Mammary epithelial cell (primary cell): ENCODE data around the gene AFAP1L2.

Experiments
- CTCF ChIP-seq, 2 donors: IDR thresholded peaks in 1 of 2; conservative IDR thresholded peaks in 1 of 2; 2 replicates each; pipeline ENCODE4 v1.5.1; 2011 to 2012; ENCODE audit warnings: inconsistent platforms in 2 of 2, low read length in 2 of 2, mild to moderate bottlenecking in 2 of 2, control low read depth in 1 of 2, low read depth in 1 of 2; ENCODE audit not compliant: insufficient read depth in 1 of 2; ENCODE audit errors: extremely low read depth in 1 of 2
- EZH2 ChIP-seq: IDR thresholded peaks from 2 replicates; pipeline ENCODE4 v1.6.1; 2012; ENCODE audit warnings: low read length, inconsistent platforms, borderline replicate concordance

GRCh38 chr10:114453576-114453975 is 49.3 kb upstream of the AFAP1L2 start:
- TF ChIP-seq CTCF (conservative IDR thresholded peaks at IDR 0.05 in 1 of 2, IDR thresholded peaks at IDR 0.05 in 1 of 2; ENCODE audit: extremely low read depth in 1 of 2, insufficient read depth in 1 of 2, low read depth in 1 of 2, low read length in 2 of 2) (no peak), EZH2 (no peak)
